Muscle of back (tissue), 11 donors: ENCODE results near the gene RAPGEF3. TPM values are rescaled to one million over a fixed set of nuclear protein-coding genes. Genes with fewer than 3 reads are reported as not detected.
A peak's percentile ranks its signal among the peaks of the same experiment; 100 is the strongest.

Source experiments
- DNase-seq, 3 donors: peaks; one replicate each; pipeline versions ENCODE4 v3.0.0 to v3.0.0-alpha.2; 2013
- polyA plus RNA-seq, 10 donors: library from polyadenylated mRNA; unstranded; fragments of 120-200 nt; gene quantifications; one replicate each; pipeline ENCODE4 v1.2.1, GENCODE V29; 2013; ENCODE audit not compliant: insufficient read length in 10 of 10

Gene RAPGEF3
- polyA plus RNA-seq, 10 donors: 6.8 to 18.9 (median 9.7) TPM

GRCh38 chr12:47743311-47743860 is 15.3 kb downstream of the RAPGEF3 start:
- no peak for DNase-seq

DNA sequence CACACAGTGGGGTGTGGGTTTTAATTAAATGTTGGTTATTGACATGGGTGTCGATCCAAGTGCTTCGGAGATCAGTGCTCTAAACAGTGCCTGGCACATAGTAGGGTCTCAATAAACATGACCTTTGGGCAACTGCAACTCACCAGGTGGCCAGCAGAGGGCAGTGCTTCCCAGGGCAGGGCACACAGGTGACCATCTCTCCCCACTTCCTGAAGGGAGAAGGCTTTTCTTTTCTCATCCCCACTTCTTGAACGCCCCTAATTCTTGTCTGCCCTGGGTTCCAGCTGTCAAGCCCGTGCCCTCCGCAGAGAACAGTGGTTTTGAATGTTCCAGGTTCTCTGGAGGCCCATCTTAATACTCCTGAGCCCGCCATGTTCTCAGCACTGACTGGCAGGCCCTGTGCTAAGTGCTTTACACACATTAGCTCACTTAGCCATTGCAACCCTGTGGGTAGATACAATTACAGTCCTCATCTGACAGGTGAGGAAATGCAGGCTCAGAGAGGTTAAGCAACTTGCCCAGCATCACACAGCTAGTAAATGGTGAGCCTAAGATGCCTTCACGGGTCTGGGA is 16.3 kb downstream of the RAPGEF3 start:
- DNase-seq: peak in 2 of 3 donors; percentile 32 to 42

GRCh38 chr12:47741340-47741703 is 17.4 kb downstream of the RAPGEF3 start:
- DNase-seq: peak in 2 of 3 donors; percentile 54 to 64

DNA sequence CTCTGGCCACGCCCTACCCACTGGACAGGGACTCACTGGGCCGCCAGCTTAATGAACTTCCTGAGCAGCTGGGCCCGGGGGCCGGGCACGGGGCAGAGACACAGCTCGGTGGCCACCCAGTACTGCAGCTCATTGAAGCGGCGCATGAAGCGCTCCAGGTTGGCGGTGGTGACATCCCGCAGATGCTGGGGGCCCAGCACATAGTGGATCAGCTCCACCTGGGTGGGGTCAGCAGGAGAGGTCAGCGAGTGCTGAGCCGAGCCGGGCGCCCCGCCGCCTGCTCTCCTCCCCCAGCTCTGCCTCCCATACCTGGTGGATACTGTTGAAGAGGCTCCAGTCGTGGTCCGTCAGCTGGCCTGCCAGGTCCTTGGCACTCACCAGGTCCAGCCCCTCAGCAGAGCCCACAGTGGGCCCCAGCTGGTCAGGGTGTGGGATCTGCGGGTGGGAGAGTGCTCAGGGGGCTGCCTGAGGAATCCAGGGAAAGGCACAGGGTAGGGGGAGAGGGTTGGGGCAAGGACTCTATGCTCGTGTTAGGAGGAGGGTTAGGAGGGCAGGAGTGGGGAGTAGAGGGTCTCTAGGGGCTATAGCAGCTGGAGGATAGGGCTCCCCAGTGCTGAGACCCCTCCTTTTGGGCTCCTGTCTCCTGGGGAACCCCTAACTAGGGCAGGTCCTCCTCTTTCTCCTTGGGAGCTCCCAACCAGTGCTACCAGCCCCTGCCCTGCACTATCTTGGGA is 17.9 kb downstream of the RAPGEF3 start:
- DNase-seq: no peak

GRCh38 chr12:47739979-47740378 is 18.7 kb downstream of the RAPGEF3 start:
- DNase-seq: no peak

DNA sequence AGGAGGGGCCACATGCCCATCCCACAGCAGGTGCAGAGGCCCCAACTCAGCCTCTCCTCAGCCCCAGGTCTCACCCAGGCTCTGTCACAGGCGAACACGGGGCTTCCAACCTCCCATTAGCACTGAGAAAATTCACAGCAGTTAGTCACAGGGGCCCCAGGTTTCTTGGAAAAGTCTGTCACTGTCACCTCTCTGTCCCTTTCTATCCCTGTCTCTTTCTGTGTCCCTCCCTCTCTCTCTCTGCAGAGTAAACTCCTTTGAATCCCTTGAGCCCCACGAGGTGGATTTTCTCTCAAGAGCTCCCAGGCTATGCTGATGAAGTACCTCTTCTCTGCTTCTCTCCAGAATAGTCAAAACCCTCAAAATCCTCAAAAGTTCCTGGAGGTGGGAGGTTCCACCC is 19.4 kb downstream of the RAPGEF3 start:
- no peak for DNase-seq

DNA sequence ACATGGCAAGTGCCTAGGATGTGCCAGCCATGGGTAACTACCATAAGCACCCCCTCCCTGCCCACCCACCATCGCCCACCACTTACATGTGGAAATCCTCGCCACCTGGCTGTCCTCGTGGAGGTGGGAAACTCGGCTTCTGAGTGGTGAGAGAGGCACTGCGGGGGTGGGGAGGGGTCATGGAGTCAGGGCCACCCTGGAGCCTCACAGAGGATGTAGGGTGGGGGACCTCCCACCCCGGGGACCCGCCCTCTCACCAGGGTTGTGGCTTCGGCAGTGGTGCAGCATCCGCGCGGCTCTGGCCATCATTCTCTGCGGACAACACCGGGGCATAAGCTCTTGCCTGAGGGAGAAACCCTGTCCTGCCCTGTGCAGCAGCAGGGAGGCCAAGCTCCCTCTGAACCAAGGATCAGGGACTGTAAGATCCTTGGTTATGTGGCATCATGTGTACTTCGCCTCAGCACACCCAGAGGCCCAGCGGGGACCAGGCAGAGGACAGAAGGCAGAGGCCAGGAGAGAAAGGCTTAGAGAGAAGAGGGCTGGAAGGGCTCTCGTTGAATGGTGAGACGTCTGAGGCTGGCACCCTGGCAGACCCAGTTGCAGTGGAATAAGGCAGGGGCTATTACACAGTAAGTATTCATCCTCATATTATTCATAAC is 20.6 kb downstream of the RAPGEF3 start:
- no peak for DNase-seq

- peak in 2 of 3 donors; percentile 52 to 83 for DNase-seq
Measured at GRCh38 chr12:47736877-47737676, 21.6 kb downstream of the RAPGEF3 start.

- no peak for DNase-seq
Measured at GRCh38 chr12:47736216-47736615, 22.5 kb downstream of the RAPGEF3 start.

- DNase-seq: no peak
Measured at GRCh38 chr12:47735649-47736048, 23.0 kb downstream of the RAPGEF3 start.

- DNase-seq: no peak
Measured at GRCh38 chr12:47734725-47735480, 23.8 kb downstream of the RAPGEF3 start.

GRCh38 chr12:47733142-47733541 is 25.5 kb downstream of the RAPGEF3 start:
- no peak for DNase-seq

- DNase-seq: no peak
Measured at GRCh38 chr12:47732504-47732903, 26.2 kb downstream of the RAPGEF3 start.

DNA sequence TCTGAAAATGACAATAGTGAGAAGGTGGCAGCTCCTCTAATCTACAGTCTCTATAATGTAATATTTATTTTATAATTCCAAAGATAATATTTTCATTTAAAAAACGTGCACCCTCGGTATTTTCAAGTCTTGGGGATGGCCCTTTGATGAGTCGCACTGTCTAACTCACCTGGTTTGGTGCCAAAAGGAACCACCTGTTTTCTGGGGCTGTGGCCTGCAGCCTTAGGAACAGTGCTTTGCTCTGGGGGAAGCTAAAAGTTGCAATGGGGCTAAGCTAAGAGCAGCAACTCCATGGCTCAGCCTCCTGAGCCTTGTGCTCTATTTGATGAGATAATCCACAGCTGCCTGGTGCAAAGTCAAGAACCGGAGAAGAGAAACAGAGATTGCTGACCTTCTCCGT is 27.0 kb downstream of the RAPGEF3 start:
- DNase-seq: no peak

DNA sequence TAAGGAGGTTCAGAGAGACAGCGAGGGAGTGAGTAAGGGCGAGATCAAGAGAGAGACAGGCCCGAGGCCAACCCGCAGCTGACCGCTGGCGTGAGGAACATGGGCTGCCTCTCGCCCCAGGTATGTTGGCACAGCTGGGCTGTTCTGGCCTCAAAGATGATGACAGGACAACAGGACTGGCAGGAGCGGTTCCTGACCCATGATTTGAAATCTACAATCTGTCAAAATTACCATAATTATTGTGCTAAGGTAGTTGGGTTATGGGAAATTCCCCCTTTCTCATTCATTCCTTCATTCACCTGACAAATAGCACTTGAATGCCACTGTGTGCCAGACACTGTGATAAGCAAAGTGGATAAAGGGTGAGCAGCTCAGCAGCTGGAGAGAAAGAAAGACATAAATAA is 28.3 kb downstream of the RAPGEF3 start:
- DNase-seq: no peak

- DNase-seq: no peak
Measured at GRCh38 chr12:47729233-47729632, 29.4 kb downstream of the RAPGEF3 start.

DNA sequence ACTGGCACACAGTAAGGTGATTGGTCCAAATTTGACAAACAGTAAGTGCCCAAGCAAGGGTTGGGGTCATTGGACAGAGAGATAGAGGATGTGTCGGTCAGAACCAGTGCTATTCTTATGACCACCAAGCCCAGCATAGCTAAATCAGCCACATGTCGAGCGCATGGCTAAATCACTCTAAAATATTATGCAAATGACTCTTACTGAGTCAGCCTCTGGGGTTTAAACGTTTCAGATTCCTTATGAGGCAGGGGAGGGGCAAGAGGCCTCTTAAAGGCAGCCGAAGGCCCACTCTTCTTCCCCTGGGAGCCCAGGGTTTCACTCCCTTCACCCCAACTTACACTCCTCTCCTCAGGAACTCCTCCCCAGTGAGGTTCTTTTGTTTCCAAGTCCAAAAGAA is 32.8 kb downstream of the RAPGEF3 start:
- DNase-seq: peak in 1 of 3 donors; percentile 62

DNA sequence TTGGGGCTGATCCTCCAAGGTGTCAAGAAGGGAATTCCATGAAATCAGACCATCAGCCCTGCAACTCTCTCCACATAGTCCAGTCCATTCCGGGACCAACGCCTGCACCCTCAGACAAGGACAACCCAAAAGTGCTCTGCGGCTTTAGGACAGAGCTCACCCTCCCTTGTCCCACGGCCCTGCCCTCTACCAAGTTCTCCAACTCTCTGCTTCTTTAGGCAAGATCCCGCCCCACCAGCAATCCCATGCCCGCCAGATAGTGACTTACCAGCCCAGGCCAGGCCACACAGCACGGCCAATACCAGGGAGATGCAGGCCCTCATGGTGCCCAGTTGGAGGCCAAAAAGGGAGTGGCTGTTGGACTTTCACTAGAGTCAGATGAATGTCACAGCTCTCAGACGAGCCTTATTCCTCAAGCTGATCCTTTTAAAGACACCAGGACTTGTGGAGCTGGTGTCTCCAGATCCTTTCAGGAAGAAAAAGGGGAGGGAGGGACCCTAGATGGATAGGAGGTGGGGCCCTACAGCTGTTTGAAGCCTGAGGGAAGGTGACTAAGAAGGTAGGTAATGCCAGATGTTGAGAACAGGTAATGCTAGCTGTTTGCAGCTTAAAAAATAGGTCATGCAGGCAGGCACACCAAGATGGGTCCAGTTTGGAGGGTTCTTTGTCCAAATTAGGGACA is 33.4 kb downstream of the RAPGEF3 start, which contains the start of gene ENDOU:
Gene ENDOU (minus strand): TSS at position 400 of the 682 bp plus-strand sequence. CDS start 77 bp downstream, at position 323.
- no peak for DNase-seq

GRCh38 chr12:47722941-47723631 is 35.6 kb downstream of the RAPGEF3 start:
- DNase-seq: no peak
